ENCODE data around the gene KCNAB2.

The KCNAB2 gene

DNA sequence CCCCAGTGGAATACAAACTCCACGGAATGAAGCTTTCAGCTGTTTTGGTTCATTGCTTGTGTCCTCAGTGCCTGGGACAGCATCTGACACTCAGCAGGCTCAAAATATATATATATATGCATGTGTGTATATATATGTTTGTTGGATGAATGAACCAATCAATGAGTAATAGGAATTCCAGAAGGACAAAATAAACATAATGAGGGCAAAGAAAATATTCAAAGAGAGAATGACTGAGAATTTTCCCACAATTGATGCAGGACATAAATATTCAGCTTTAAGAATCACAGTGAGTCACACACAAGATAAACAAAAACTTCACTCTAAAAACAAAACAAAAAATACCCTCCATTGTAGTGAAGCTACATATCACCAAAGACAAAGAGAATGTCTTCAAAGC, 70.4 kb downstream of the KCNAB2 start:
- Histone ChIP-seq H4K20me1 (ENCODE audit: insufficient read depth, low read length) (no peaks in the 10 kb centered on the region), H3K9me2 (replicated peaks; ENCODE audit: insufficient read depth, low read length) (no peaks in the 10 kb centered on the region), H3K27me3 (replicated peaks; ENCODE audit: insufficient read depth, low read length) (peaks cover 82% of the 10 kb centered on the region), H3F3A (ENCODE audit: insufficient read depth, low read length) (no peaks in the 10 kb centered on the region), H3K4me1 (ENCODE audit: low read length) (no peaks in the 10 kb centered on the region), H3K79me2 (ENCODE audit: low read length) (no peaks in the 10 kb centered on the region), H3K27ac (ENCODE audit: low read length) (no peak overlapping the region), H3K36me3 (replicated peaks; ENCODE audit: insufficient read depth, low read length) (no peaks in the 10 kb centered on the region), H3K9ac (ENCODE audit: low read length) (no peak overlapping the region), H3K4me3 (ENCODE audit: low read length) (no peak overlapping the region), H3K9me3 (replicated peaks; ENCODE audit: insufficient read depth, low read length) (no peaks in the 10 kb centered on the region), H2AFZ (ENCODE audit: low read length) (no peak overlapping the region), H3K4me2 (ENCODE audit: low read depth, low read length) (no peak overlapping the region)
- DNase-seq, result no peak
- TF ChIP-seq EZH2phosphoT487 (IDR thresholded peaks at IDR 0.05; ENCODE audit: low read length) (no peak), EZH2 (optimal IDR thresholded peaks at IDR 0.05; ENCODE audit: low read depth, low read length) (no peak)
- TF ChIP-seq, protein P1, sequence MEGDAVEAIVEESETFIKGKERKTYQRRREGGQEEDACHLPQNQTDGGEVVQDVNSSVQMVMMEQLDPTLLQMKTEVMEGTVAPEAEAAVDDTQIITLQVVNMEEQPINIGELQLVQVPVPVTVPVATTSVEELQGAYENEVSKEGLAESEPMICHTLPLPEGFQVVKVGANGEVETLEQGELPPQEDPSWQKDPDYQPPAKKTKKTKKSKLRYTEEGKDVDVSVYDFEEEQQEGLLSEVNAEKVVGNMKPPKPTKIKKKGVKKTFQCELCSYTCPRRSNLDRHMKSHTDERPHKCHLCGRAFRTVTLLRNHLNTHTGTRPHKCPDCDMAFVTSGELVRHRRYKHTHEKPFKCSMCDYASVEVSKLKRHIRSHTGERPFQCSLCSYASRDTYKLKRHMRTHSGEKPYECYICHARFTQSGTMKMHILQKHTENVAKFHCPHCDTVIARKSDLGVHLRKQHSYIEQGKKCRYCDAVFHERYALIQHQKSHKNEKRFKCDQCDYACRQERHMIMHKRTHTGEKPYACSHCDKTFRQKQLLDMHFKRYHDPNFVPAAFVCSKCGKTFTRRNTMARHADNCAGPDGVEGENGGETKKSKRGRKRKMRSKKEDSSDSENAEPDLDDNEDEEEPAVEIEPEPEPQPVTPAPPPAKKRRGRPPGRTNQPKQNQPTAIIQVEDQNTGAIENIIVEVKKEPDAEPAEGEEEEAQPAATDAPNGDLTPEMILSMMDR (IDR thresholded peaks at IDR 0.05; ENCODE audit: low read length), result no peak

DNA sequence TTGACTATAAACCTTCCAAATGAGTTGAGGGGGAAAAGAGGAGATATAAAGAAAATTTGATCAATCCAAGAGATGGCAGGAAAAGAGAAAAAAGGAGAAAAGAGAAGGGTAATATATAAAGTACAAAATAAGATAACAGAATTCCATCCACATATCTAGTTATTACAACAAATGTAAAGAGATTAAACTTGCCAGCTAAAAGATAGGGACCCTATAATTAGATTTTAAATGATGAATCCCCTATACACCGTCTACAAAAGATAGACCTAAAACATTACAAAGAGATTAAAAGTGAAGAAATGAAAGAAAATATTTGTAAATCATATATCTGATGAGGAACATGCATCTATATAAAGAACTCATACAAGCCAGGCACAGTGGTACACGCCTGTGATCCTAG, 71.4 kb downstream of the KCNAB2 start:
- Histone ChIP-seq H3K4me3 (ENCODE audit: low read length) (no peak overlapping the region), H3K27ac (ENCODE audit: low read length) (no peak overlapping the region), H3F3A (ENCODE audit: insufficient read depth, low read length) (no peaks in the 10 kb centered on the region), H3K9ac (ENCODE audit: low read length) (no peak overlapping the region), H2AFZ (ENCODE audit: low read length) (no peak overlapping the region), H4K20me1 (ENCODE audit: insufficient read depth, low read length) (no peaks in the 10 kb centered on the region), H3K9me3 (replicated peaks; ENCODE audit: insufficient read depth, low read length) (no peaks in the 10 kb centered on the region), H3K9me2 (replicated peaks; ENCODE audit: insufficient read depth, low read length) (no peaks in the 10 kb centered on the region), H3K79me2 (ENCODE audit: low read length) (no peaks in the 10 kb centered on the region), H3K36me3 (replicated peaks; ENCODE audit: insufficient read depth, low read length) (no peaks in the 10 kb centered on the region), H3K27me3 (replicated peaks; ENCODE audit: insufficient read depth, low read length) (peaks cover 84% of the 10 kb centered on the region), H3K4me2 (ENCODE audit: low read depth, low read length) (no peak overlapping the region), H3K4me1 (ENCODE audit: low read length) (no peaks in the 10 kb centered on the region)
- TF ChIP-seq EZH2 (optimal IDR thresholded peaks at IDR 0.05; ENCODE audit: low read depth, low read length) (no peak), EZH2phosphoT487 (IDR thresholded peaks at IDR 0.05; ENCODE audit: low read length) (no peak)
- TF ChIP-seq, protein P1 (IDR thresholded peaks at IDR 0.05; ENCODE audit: low read length), result no peak
- no peak for DNase-seq

DNA sequence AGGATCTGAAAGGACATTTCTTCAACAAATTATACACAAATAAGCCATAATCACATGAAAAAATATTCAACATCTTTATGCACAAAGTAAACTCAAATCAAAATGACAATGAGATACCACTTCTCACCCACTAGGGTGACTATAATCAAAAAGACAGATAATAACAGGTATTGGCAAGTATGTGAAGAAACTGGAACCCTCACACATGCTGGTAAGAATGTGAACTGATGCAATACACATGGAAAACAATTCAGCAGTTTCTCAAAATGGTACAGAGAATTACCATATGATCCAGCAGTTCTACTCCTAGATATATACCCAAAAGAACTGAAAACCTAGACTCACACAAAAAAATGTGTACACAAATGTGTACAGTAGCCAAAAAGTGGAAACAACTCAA, 71.9 kb downstream of the KCNAB2 start:
- Histone ChIP-seq H3K4me2 (ENCODE audit: low read depth, low read length) (no peak overlapping the region), H4K20me1 (ENCODE audit: insufficient read depth, low read length) (no peaks in the 10 kb centered on the region)
- TF ChIP-seq, protein P1 (IDR thresholded peaks at IDR 0.05; ENCODE audit: low read length), result no peak
- TF ChIP-seq EZH2 (optimal IDR thresholded peaks at IDR 0.05; ENCODE audit: low read depth, low read length) (no peak), EZH2phosphoT487 (IDR thresholded peaks at IDR 0.05; ENCODE audit: low read length) (no peak)

More for the DNA sequence above, 71.9 kb downstream of the KCNAB2 start:
- no peak overlapping the region for H3K27ac ChIP-seq (ENCODE audit: low read length)
- H3F3A ChIP-seq (ENCODE audit: insufficient read depth, low read length), result no peaks in the 10 kb centered on the region
- no peak overlapping the region for H3K4me3 ChIP-seq (ENCODE audit: low read length)
- no peaks in the 10 kb centered on the region for H3K36me3 ChIP-seq (replicated peaks; ENCODE audit: insufficient read depth, low read length)
- H3K79me2 ChIP-seq (ENCODE audit: low read length), result no peaks in the 10 kb centered on the region
- H3K27me3 ChIP-seq (replicated peaks; ENCODE audit: insufficient read depth, low read length), result peaks cover 84% of the 10 kb centered on the region
- H3K9ac ChIP-seq (ENCODE audit: low read length), result no peak overlapping the region
- H3K9me3 ChIP-seq (replicated peaks; ENCODE audit: insufficient read depth, low read length), result no peaks in the 10 kb centered on the region
- no peaks in the 10 kb centered on the region for H3K9me2 ChIP-seq (replicated peaks; ENCODE audit: insufficient read depth, low read length)
- no peak overlapping the region for H2AFZ ChIP-seq (ENCODE audit: low read length)
- no peaks in the 10 kb centered on the region for H3K4me1 ChIP-seq (ENCODE audit: low read length)
- DNase-seq, result no peak

Measured in MM.1S (cell line).